HG03571 (cell line): ENCODE data around the gene IER2.

Experiments
- ATAC-seq: cut with Tn5 transposase; IDR thresholded peaks from one replicate; pipeline ENCODE4 v1.9.1; 2021; ENCODE audit not compliant: unreplicated experiment

The IER2 gene

GRCh38 chr19:13118424-13119193, 31.6 kb upstream of the IER2 start:
- ATAC-seq, result no peak

GRCh38 chr19:13119627-13120026, 30.6 kb upstream of the IER2 start:
- no peak for ATAC-seq

DNA sequence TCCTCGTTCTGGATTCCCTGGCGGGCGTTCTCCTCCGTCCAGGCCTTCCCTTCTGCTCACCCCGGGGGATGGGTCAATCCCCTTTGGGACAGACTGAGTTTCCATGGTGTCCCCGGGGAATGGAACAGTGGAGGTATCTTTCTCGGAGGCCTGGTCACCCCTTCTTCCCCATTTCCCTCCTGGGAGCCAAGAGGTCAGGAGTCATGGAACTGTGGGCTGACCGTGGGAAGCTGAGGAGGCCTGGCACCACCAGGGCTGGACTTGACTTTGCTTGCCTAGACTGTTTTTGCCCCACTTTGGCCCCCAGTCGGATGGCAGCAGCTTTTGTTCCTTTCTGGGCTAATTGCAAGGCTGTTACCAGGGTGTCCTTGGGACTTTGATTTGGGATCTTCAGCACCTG, 30.2 kb upstream of the IER2 start:
- ATAC-seq, result no peak

- no peak for ATAC-seq
Observed at GRCh38 chr19:13120817-13121216, 29.4 kb upstream of the IER2 start.

- no peak for ATAC-seq
Observed at GRCh38 chr19:13121551-13122274, 28.5 kb upstream of the IER2 start.

DNA sequence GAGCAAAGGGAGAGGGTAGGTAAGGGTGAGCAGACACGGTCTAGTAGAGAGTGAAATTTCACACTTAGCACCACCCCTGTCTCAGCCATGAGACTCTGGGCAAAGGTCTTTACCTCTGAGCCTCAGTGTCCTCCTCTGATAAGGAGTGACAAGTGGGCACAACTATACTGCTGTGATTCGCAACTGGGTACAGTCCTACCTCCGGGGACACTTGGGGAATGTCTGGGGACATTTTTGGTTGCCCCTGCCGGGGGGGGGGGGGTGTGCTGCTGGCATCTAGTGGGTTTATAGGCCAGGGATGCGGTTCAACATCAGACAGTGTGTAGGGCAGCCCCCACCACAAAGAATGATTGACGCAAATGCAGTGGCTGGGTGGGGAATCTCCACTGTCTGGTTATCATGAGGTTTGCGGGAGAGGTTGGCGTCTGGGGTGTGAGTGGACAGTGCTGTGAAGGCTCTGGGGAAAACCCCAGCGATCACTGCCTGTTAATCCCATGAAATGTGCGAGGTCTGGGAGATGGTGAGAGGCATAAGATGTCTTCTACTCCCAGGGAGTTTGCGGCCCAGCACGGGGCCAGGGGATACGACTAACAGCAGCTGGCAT, 27.8 kb upstream of the IER2 start:
- no peak for ATAC-seq

GRCh38 chr19:13122980-13123957, 26.9 kb upstream of the IER2 start:
- ATAC-seq, result no peak

DNA sequence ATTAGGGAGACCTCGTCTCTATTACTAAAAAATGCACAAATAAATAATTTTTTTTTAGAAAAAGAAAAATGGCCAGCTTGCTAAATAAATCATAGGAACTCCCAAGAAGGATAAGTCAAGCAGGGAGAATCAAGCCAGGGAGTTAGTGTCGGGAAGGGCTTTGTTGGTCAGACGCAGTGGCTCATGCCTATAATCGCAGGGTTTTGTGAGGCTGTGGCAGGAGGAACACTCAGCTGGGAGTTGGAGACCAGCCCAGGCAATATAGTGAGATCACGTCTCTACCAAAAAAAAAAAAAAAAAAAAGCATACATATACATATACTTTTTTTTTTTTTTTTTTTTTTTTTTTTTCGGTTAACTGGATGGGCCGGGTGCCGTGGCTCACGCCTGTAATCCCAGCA, 23.2 kb upstream of the IER2 start:
- ATAC-seq, result no peak

DNA sequence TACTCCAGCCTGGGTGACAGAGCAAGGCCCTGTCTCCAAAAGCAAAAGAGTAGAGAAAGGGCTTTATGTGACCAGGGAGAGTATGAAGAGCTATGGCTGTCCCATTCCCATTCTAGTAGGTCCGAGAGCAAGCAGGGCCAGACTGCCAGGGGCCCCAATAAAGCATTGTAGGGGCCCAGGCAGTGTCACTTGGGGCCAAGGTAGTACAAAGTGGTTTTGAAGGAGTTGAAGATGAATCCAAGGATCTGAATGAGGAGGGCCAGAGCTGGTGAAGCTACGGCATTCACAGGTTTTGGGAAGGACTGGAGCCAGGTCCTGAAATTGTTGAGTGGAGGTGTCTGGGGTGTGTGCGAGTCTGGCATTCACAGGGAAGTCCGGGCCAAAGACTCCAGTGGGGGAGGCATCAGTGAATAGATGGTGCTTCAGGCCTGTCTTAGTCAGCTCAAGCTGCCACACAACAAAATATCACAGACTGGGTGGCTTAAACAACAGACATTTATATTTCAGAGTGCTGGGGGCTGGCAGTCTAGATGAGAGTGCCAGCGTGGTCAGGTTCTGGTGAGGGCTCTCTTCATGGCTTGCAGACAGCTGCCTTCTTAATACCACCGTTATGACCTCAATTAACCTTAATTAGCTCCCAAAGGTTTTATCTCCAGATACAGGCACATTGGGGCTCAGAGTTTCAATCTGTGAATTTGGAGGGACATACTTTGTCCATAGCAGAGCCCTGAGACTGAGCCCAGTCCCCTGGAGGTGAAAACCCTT, 22.2 kb upstream of the IER2 start:
- no peak for ATAC-seq

DNA sequence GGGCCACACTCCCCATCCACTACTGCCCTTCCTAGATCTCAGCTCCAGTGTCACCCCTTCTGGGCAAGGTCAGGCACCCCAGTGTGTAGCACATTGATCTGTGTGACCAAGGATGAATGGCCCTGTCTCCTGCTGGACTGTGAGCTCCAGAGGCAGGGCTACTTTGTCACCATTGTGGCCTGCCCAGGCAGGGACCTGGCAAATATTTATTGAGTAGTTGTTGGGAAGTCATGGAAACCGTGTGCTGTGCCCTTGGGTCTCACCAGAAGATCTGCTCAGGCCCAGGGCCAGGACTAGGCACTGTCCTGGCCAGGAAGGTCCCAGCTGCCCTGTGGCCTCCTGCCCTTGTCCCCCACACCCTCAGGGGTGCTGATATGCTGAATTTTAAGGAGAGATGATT, 21.6 kb upstream of the IER2 start:
- no peak for ATAC-seq

- no peak for ATAC-seq
Observed at GRCh38 chr19:13129384-13129783, 20.8 kb upstream of the IER2 start.

GRCh38 chr19:13130886-13131490, 19.2 kb upstream of the IER2 start:
- no peak for ATAC-seq

DNA sequence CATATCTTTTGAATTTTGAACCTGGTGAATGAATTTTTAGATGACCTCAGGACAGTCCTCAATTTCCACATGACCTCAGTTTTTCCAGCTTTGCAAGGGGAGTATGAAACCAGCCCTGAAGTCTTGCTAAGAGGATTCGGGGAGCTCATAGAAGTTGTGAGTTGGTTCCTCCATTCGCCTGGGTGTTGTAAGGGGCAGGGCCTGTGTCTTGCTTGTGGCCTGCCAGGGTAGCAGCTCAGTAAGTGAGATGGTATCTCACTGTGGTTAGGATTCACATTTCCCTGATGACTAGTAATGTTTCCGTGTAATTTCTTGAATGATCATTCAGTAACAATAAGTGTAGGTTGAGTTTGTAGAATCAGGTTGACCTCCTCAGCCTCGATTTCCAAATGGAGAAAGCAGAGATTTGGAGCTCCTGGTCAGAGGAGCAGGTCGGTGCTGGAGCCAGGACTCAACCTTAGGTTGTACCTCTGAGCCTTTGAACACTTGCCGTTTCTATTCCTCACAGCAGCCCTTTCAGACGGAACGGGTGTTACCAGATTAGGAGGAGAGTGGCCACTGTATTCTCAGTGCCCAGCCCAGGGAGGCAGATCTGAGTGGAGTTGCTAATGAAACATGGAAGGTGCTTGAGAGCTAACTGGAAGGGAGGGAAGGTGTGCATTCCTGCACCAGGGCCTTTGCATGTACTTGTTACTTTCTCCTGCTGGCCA, 17.6 kb upstream of the IER2 start:
- no peak for ATAC-seq

DNA sequence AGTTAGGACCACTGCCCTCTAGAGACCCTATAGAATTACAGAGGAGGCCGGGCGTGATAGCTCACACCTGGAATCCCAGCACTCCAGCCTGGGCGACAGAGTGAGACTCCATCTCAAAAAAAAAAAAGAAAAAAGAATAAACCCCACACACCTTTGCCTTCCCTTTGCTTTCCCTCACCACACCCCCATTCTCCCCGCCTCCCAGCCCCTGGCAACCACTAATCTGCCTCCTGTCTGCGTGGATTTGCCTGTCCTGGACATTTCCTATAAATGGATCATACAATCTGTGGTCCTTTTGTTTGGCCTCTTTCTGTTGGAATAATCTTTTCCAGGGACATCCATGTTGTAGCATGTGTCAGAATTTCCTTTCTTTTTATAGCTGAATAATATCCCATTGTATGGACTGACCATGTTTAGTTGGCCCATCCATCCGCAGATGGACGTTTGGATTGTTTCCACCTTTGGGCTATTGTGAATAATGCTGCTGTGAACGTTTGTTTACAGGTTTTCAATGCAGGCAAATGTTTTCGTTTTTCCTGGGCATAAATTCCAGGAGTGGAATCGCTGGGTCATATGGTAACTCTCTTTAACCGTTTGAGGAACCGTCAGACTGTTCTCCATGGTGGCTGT, 16.9 kb upstream of the IER2 start:
- no peak for ATAC-seq

DNA sequence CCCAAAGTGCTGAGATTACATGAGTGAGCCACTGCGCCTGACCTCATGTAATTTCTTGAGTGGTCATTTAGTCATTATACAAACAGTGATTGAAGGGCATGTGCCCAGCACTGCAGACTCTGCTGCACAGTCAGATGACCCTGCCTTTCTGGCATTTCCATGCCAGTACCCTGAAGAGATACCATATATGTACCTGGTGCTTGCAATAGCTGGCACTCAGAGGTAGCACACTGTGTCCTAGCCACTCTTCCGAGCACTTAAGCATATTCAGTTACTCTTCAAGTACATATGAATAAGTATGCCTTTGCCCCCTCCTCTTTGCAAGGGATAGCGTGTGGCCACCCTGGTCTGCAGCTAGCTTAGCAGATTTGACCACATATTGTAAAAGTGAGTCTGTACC, 15.6 kb upstream of the IER2 start:
- ATAC-seq, result no peak

DNA sequence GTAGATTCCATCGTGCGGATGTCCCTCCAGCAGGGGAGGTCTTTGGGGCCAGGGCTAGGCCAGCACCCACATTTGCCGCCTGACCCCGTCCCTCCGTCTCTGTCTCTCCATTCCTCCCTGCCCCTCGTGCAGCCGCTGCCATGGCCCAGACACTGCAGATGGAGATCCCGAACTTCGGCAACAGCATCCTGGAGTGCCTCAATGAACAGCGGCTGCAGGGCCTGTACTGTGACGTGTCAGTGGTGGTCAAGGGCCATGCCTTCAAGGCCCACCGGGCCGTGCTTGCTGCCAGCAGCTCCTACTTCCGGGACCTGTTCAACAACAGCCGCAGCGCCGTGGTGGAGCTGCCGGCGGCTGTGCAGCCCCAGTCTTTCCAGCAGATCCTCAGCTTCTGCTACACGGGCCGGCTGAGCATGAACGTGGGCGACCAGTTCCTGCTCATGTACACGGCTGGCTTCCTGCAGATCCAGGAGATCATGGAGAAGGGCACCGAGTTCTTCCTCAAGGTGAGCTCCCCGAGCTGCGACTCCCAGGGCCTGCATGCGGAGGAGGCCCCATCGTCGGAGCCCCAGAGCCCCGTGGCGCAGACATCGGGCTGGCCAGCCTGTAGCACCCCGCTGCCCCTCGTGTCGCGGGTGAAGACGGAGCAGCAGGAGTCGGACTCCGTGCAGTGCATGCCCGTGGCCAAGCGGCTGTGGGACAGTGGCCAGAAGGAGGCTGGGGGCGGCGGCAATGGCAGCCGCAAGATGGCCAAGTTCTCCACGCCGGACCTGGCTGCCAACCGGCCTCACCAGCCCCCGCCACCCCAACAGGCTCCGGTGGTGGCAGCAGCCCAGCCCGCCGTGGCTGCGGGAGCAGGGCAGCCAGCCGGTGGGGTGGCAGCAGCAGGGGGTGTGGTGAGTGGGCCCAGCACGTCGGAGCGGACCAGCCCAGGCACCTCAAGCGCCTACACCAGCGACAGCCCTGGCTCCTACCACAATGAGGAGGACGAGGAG, 14.8 kb upstream of the IER2 start:
- no peak for ATAC-seq

GRCh38 chr19:13137290-13137794, 12.9 kb upstream of the IER2 start:
- no peak for ATAC-seq
